ENCODE measurements around the gene ERBB2. TPM values are rescaled to one million over a fixed set of nuclear protein-coding genes. Genes with fewer than 3 reads are reported as not detected.
A peak's percentile ranks its signal among the peaks of the same experiment; 100 is the strongest.

ERBB2 gene
- total and polyA plus RNA-seq, 10 of the 15 experiments (the other 5 are each of a cell fraction or from before 2014, with no cell fraction given), result 0.39 to 7.0 (median 4.3) TPM

GRCh38 chr17:39755554-39756379 is 55.9 kb downstream of the ERBB2 start:
- Histone ChIP-seq H3K9ac (ENCODE audit: control insufficient read depth, insufficient read depth, low read length) (peak overlapping the region; percentile 83), H3K4me1 (ENCODE audit: control insufficient read depth, insufficient read depth, low read length) (peaks cover 66% of the 10 kb centered on the region)
- intact Hi-C loops (cut with micrococcal nuclease; ENCODE audit: unreplicated experiment), result loop anchor here (2.0 to 5.0 kb wide), 4 partner anchors 25 to 227 kb away; partner anchors contain the start of genes LRRC3C, MIEN1, ORMDL3 and PSMD3
- peak; percentile 71; the same call in 1 of the 2 replicates for TF ChIP-seq BCL11A (IDR thresholded peaks at IDR 0.05; ENCODE audit: low read depth, low read length)
- TF ChIP-seq ATF2 (IDR thresholded peaks at IDR 0.05; ENCODE audit: low read length), result peak; percentile 58; the same call in 1 of the 2 replicates
- TF ChIP-seq EED (IDR thresholded peaks at IDR 0.05; ENCODE audit: low read depth), result peak; percentile 95
- peak; percentile 31; the same call in 1 of the 2 replicates for TF ChIP-seq ZNF687 (IDR thresholded peaks at IDR 0.05)
- peak; percentile 79 to 90 for TF ChIP-seq EP300 (IDR thresholded peaks at IDR 0.05; ENCODE audit: borderline replicate concordance in 1 of 2, control insufficient read depth in 1 of 2, low read depth in 2 of 2, low read length in 2 of 2)
- peak; percentile 97 for TF ChIP-seq NR2F1 (conservative IDR thresholded peaks at IDR 0.05)
- TF ChIP-seq EGR1 (IDR thresholded peaks at IDR 0.05; ENCODE audit: borderline replicate concordance in 1 of 2, low read depth in 2 of 2, low read length in 2 of 2), result peak in 1 of 2 experiments; percentile 25; a peak in 1 of 3 replicates
- TF ChIP-seq PAX5 (IDR thresholded peaks at IDR 0.05; ENCODE audit: borderline replicate concordance, low read depth, low read length), result peak; percentile 91; the same call in 1 of the 2 replicates
- TF ChIP-seq NBN (IDR thresholded peaks at IDR 0.05), result peak; percentile 69
- TF ChIP-seq ETV6 (conservative IDR thresholded peaks at IDR 0.05 in 1 of 2, IDR thresholded peaks at IDR 0.05 in 1 of 2; ENCODE audit: borderline replicate concordance in 1 of 2, low read depth in 1 of 2), result peak in 1 of 2 experiments; percentile 52; a peak in 1 of 4 replicates
- no peak for TF ChIP-seq EZH2 (IDR thresholded peaks at IDR 0.05; ENCODE audit: borderline replicate concordance, control insufficient read depth, low read depth, low read length)
- TF ChIP-seq SMAD5 (IDR thresholded peaks at IDR 0.05; ENCODE audit: low read depth), result no peak
- no peak; the same call in 1 of the 2 replicates for TF ChIP-seq HCFC1 (IDR thresholded peaks at IDR 0.05; ENCODE audit: low read length)
- TF ChIP-seq MTA2 (IDR thresholded peaks at IDR 0.05; ENCODE audit: low read depth), result peak; percentile 83

More at GRCh38 chr17:39755554-39756379, 55.9 kb downstream of the ERBB2 start:
- peak overlapping the region; percentile 96 for H3K27ac ChIP-seq (ENCODE audit: control insufficient read depth, insufficient read depth)
- RAD21 ChIA-PET (ENCODE audit: unreplicated experiment), result interaction anchor here (0.7 to 3.7 kb wide), 26 partner anchors 9 to 224 kb away, joined by 3 to 57 read pairs (median 7); partner anchors contain the start of genes IKZF3 and PSMD3
- no peaks in the 10 kb centered on the region for H3K27me3 ChIP-seq (replicated peaks in 1 of 2; ENCODE audit: control insufficient read depth in 2 of 2, insufficient read depth in 2 of 2, low read length in 1 of 2)
- H4K20me1 ChIP-seq (ENCODE audit: control insufficient read depth, insufficient read depth), result no peaks in the 10 kb centered on the region
- H3K36me3 ChIP-seq (ENCODE audit: control insufficient read depth in 2 of 2, insufficient read depth in 2 of 2, low read length in 1 of 2), result peaks cover 0 to 6% of the 10 kb centered on the region in 2 experiments; a peak in 1 of 4 replicates
- H3K9me3 ChIP-seq (replicated peaks; ENCODE audit: control insufficient read depth, insufficient read depth, low read length), result no peaks in the 10 kb centered on the region
- peak overlapping the region; percentile 66 for H3K4me3 ChIP-seq
- CTCF ChIA-PET, result interaction anchor here (0.7 to 5.0 kb wide), 21 partner anchors 11 to 224 kb away, joined by 3 to 39 read pairs (median 5); partner anchors contain the start of genes IKZF3 and MIEN1
- in situ Hi-C loops (cut with MboI), result loop anchor here (5.0 kb wide), 1 partner anchor 107 kb away; the partner anchor contains the start of gene IKZF3
- ATAC-seq (peak; percentile 45), DNase-seq (ENCODE audit: low read depth, low spot score) (peak; percentile 84), FAIRE-seq (no peak)
- under 1% methylated on average over 17 of the region's 18 CpGs for WGBS (ENCODE audit: insufficient coverage, insufficient replicate concordance, low lambda C conversion rate, missing lambda C conversion rate)
- POLR2A ChIA-PET, result interaction anchor here (0.6 to 2.9 kb wide), 20 partner anchors 9 to 368 kb away, joined by 3 to 32 read pairs (median 4); no protein-coding TSS in a partner anchor
- H3K79me2 ChIP-seq (ENCODE audit: control insufficient read depth, insufficient read depth, low read length), result peaks cover 29% of the 10 kb centered on the region
- no peak overlapping the region; the same call in 1 of the 2 replicates for H2AFZ ChIP-seq (ENCODE audit: control insufficient read depth, low read depth, low read length)
- peak overlapping the region; percentile 87 for H3K4me2 ChIP-seq (ENCODE audit: control insufficient read depth, insufficient read depth)
- SMC1A ChIA-PET (ENCODE audit: uncharacterized antibody, unreplicated experiment), result interaction anchor here (0.7 to 3.0 kb wide), 22 partner anchors 9 to 203 kb away, joined by 3 to 50 read pairs (median 6); partner anchors contain the start of genes IKZF3 and MIEN1
- BruUV-seq (replicated peaks), result no TSS peak
